Stimulated activated CD8-positive, alpha-beta memory T cell treated with anti-CD3 and anti-CD28 coated beads, Interleukin-15, amount 100 ng/mL, for 24 hours (primary cell): ENCODE results near the gene KLK1.

Experiments
- DNase-seq: peaks from one replicate; pipeline ENCODE4 v3.0.0-alpha.2; 2020; ENCODE audit warnings: low read depth

Gene KLK1

GRCh38 chr19:50835785-50836542 lies 12.4 kb upstream of the KLK1 start:
- peak; percentile 59 for DNase-seq

DNA sequence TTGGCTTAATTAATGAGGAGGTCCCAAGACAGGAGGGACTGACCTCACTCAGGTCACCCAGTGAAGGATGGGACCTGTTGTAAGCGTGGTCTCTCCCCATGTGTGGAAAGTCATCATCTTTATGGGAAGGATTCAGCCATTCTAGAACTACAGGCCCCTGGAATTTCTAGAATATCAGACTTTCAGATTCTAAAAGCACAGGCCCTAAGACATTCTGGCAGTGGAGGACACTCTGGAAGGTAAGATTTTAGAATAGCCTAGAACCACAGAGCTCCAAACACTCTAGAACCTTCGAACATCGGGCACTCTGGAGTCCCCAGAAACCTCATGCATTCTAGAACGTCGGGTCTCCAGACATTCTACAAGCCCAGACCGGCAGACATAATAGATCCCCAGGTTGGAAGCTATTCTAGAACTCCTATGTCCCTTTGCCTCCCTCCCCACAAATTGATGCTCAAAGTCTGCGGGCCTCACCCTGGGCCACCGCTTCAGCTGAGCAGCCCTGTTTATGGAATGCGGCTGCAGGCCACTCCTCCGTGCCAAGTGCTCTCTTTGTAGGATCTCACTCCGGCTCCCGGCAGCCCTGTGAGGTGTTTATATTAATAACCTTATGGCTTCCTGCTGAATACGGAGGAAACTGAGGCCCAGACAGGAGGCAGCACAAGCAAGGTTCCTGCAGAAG lies 11.7 kb upstream of the KLK1 start:
- no peak for DNase-seq

- DNase-seq: no peak
These were observed 10.2 kb upstream of the KLK1 start for GRCh38 chr19:50833802-50834167.

GRCh38 chr19:50833117-50833801 lies 9.7 kb upstream of the KLK1 start, which contains the start of gene KLK15:
Gene KLK15, minus strand, starts transcription at chr19:50833574. Its CDS starts 2,082 bp downstream, at chr19:50831492.
- DNase-seq: no peak

GRCh38 chr19:50832666-50833065 lies 9.1 kb upstream of the KLK1 start:
- no peak for DNase-seq

DNA sequence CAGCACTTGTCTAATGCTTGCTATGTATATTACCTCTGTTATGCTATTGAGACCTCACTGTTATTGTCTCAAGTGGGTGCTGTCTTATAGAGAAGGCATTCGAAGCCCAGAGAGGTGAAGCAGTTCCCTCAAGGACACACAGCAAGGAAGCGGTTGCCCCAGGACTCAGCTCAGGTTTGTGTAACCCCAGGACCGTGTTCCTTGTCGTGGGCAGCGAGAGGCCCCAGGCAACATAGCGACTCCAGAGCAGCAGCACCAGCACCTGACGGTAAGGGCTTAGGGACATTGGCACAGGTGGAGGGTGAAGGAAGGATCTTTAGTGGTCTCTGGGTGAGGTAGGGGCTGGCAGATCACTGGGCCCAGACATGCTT lies 7.4 kb upstream of the KLK1 start:
- DNase-seq: no peak

GRCh38 chr19:50830266-50831025 lies 6.9 kb upstream of the KLK1 start:
- DNase-seq: no peak

GRCh38 chr19:50829801-50830200 lies 6.2 kb upstream of the KLK1 start:
- no peak for DNase-seq

DNA sequence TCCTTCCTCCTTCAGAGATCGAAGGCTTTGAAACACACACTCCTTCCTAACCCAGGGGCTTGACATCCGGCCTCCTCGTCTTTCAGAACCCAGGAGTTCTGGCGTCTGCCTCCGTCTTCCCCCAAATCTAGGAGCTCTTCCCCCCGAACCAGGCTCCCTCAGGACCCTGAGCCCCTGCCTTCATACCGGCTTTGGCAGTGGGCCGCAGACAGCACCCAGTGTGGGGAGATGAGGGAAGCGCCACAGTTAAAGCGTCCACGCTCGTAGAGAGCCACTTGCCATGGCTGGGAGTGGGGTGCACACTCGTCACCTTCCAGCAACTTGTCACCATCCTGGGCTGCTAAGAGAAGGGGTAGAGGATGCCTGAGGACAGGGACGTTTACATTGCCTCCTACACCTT lies 3.9 kb upstream of the KLK1 start:
- no peak for DNase-seq

- DNase-seq: no peak
These were observed 3.1 kb upstream of the KLK1 start for GRCh38 chr19:50826492-50827240.

GRCh38 chr19:50822661-50823208 lies 852 bp downstream of the KLK1 start:
- DNase-seq: no peak

DNA sequence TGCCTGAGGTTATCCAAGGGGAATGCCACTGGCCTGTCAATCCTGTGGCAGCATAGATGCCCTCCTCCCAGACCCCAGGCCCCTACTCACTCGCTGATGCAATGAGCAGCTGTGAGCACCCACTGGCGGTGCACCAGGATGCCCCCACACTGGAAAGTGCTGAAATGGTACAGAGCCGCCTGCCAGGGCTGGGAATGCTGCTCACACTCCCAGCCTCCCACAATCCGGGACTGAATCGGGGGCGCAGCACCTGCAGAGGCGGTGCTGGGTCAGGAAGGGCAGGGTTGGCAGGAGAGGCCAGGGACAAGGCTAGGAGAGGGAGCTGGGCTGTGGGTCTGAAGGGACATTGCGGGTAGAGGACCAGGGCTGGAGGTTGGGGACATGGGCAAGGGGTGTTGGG lies 2.0 kb downstream of the KLK1 start:
- no peak for DNase-seq

DNA sequence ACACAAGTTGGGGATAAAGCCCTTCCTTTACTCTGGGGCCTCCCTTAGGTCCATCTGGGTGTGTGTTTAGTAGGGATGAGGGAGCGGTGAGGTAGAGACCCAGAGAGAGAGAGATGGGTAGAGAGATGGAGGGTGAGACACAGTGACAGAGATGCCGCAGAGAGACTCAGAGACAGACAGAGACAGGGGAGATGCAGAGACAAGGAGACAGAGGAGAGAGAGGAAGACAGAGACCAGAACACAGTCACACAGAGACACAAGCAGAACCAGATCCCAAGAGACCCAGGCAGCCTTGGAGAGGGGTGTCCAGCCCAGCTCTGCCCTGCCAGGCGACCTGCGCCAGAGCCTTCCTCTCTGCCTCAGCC lies 2.4 kb downstream of the KLK1 start:
- DNase-seq: no peak

DNA sequence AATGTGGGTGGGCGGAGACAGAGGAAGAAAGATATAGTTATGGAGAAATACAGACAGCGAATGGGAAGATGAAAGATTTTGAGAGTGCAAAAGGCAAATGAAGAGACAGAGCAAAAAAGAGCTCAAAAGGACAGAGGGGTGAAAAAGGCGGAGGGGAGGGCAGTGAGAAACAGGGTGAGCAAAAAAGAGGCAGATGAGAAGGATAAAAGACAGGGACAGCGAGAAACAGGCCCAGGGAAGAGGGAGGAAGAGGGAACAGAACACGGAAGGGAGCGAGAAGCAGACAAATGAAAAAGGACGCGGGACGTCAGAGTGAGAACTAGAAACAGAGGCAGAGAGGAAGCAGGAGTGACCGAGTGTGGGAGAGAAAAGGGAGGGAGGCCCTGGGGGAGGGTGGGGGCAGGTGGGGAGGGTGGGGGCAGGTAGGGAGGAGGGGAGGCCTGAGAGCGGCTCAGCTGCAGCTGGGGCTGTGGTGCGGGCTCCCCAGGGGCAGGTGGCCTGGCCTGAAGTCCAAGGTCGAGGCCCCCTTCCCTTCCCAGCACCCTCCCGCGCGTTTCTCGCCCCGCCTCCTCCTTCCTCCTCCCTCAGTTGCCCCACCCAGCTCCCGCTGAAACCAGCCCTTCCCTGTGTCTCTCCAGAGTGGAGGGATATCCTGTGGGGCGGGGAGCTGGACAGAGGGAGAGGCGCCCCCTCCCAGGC lies 2.9 kb downstream of the KLK1 start:
- DNase-seq: no peak

DNA sequence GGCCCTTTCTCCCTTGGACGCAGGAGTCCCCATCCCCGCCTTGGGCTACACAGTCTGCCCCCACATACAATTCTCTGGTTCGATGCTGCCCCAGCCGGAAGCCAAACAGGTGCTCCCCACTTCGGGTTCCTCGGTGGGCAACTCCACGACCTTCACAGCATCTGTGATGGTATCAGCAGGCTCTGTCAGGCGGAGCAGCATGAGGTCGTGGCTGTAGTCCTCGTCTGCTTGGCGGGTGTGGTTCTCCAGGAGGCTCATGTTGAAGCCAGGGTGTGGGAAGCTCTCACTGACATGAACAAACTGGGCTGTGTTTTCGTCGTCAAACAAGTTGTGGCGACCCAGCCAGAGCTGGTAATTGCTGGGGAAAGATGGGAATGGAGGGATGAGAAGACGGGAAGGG lies 3.5 kb downstream of the KLK1 start:
- DNase-seq: no peak

GRCh38 chr19:50819636-50820035 lies 4.0 kb downstream of the KLK1 start:
- no peak for DNase-seq

GRCh38 chr19:50818859-50819472 lies 4.6 kb downstream of the KLK1 start:
- DNase-seq: no peak

DNA sequence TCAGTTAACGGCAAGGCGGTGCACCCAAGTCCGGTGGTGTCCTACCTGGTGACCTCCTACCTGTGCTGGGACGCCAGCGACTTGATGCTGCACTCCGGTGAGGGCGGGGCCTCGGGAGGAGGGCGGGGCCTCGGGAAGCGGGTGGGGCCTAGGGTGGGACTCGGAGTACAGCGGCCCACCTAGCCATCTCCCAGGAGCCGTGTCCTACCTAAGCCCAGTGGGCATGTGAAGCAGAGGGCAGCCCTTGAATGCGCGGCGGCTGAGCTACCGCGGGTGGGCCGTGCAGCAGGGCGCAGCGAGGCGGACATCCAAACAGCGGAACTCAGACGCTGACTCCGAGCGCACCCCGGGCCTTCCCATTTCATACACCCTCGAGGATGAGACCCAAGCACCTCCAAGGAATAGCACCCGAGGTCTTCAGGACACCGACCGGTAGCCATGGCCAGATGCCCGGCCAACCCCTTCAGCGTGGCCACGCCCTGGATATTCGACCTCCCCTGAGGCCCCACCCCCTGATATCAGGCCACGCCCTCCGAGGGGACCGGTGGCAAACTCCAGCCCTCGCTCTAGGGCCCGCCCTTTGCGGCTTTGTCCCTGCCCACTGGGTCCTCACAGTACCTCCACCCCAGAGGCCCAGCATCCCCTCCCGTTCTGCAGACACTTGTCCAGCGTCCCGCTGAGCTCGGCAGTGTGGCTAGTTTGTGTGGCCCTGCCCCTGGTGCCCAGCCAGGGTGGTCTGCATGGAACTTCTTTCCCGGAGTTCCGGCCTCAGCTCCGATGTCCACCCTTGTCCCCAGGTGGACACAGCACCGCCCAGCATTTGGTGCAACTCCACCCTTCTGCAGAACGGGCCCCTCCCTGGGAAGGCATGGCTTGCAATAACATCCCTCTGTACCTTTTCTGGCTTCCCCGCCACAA lies 5.4 kb downstream of the KLK1 start:
- DNase-seq: no peak

DNA sequence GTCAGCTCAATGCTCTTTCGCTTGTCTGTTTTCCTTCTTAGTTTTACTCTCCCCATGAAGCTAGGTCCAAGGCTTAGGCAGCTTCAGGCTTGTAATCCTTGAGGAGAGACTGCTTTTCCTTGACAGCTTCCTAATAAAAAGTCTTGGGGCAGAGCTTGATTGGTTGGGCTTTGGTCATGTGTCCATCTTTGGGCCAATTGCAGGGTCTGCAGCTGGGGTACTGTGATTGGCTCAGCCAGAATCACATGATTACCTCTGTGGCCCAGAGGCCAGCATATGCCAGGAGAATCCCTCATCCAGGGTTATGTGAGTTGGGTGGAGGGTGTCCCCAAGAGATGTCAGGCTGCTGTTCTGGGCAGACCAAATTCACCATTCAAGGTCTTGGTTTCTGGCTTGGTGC lies 8.1 kb downstream of the KLK1 start:
- DNase-seq: no peak
